Activated T-cell treated with anti-CD3 and anti-CD28 coated beads for 24 hours (primary cell): ENCODE data around the gene NEDD8.

Source experiments
- DNase-seq: peaks from one replicate; pipeline ENCODE4 v3.0.0-alpha.2; 2020; ENCODE audit warnings: low read depth

NEDD8 gene

GRCh38 chr14:24196071-24197055 lies 35.8 kb downstream of the NEDD8 start:
- DNase-seq: no peak

- DNase-seq: peak; percentile 82
Measured at GRCh38 chr14:24195186-24196070, 36.7 kb downstream of the NEDD8 start, which contains the start of gene TM9SF1. TM9SF1 (minus strand) TSS chr14:24195441; CDS start chr14:24195019, 422 bp downstream.

GRCh38 chr14:24194873-24195185 lies 37.3 kb downstream of the NEDD8 start:
- no peak for DNase-seq

GRCh38 chr14:24194186-24194872 lies 37.8 kb downstream of the NEDD8 start:
- DNase-seq: no peak

GRCh38 chr14:24192933-24193332 lies 39.2 kb downstream of the NEDD8 start:
- no peak for DNase-seq

GRCh38 chr14:24190416-24190815 lies 41.8 kb downstream of the NEDD8 start:
- DNase-seq: no peak

GRCh38 chr14:24189460-24189859 lies 42.7 kb downstream of the NEDD8 start:
- DNase-seq: no peak

- no peak for DNase-seq
Measured at GRCh38 chr14:24189059-24189375, 43.1 kb downstream of the NEDD8 start.

- DNase-seq: peak; percentile 94
Measured at GRCh38 chr14:24188251-24189058, 43.7 kb downstream of the NEDD8 start, which contains the start of gene IPO4. IPO4 (minus strand) TSS chr14:24188816; CDS start chr14:24188787, 29 bp downstream.

GRCh38 chr14:24187539-24187915 lies 44.6 kb downstream of the NEDD8 start:
- DNase-seq: no peak

GRCh38 chr14:24186831-24187538 lies 45.2 kb downstream of the NEDD8 start:
- no peak for DNase-seq

- no peak for DNase-seq
Measured at GRCh38 chr14:24185741-24186140, 46.4 kb downstream of the NEDD8 start.

GRCh38 chr14:24185026-24185425 lies 47.1 kb downstream of the NEDD8 start:
- DNase-seq: no peak

- no peak for DNase-seq
Measured at GRCh38 chr14:24184104-24184970, 47.8 kb downstream of the NEDD8 start.

GRCh38 chr14:24183014-24183481 lies 49.1 kb downstream of the NEDD8 start:
- DNase-seq: no peak

- DNase-seq: no peak
Measured at GRCh38 chr14:24182110-24182882, 49.9 kb downstream of the NEDD8 start.

- no peak for DNase-seq
Measured at GRCh38 chr14:24181371-24182077, 50.6 kb downstream of the NEDD8 start.
